GM19193 (cell line): ENCODE results near the gene KRTAP19-1.

Experiments used
- POLR2A ChIP-seq: IDR thresholded peaks from 4 replicates; pipeline ENCODE4 v1.6.1; 2011; ENCODE audit not compliant: insufficient read depth, insufficient read length; ENCODE audit errors: extremely low read depth

The KRTAP19-1 gene

DNA sequence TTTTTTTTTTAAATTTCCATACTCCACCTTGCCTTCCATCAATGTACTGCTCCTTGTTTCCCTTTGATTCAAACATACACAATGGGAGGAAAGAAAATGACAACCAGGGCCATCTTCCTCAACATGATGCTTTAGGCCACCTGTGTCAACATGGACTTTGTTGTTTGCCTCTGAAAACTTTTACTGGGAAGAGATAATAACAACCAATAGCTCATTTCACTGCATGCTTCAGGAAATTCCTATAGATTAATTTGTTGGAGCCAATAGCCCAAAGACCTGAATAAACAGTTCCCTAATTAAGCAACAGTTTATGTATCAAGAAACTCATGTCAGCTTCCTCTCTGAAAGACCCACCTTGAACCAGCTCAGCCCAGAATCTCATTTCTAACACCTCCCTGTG lies 36.9 kb downstream of the KRTAP19-1 start:
- no peak for TF ChIP-seq POLR2A

GRCh38 chr21:30439975-30440374 lies 40.2 kb downstream of the KRTAP19-1 start, which contains the start of gene KRTAP15-1:
TSS of gene KRTAP15-1 (plus strand) at chr21:30440275. CDS start at chr21:30440328, 53 bp downstream.
- TF ChIP-seq POLR2A: no peak

GRCh38 chr21:30437010-30437565 lies 43.1 kb downstream of the KRTAP19-1 start:
- TF ChIP-seq POLR2A: no peak

DNA sequence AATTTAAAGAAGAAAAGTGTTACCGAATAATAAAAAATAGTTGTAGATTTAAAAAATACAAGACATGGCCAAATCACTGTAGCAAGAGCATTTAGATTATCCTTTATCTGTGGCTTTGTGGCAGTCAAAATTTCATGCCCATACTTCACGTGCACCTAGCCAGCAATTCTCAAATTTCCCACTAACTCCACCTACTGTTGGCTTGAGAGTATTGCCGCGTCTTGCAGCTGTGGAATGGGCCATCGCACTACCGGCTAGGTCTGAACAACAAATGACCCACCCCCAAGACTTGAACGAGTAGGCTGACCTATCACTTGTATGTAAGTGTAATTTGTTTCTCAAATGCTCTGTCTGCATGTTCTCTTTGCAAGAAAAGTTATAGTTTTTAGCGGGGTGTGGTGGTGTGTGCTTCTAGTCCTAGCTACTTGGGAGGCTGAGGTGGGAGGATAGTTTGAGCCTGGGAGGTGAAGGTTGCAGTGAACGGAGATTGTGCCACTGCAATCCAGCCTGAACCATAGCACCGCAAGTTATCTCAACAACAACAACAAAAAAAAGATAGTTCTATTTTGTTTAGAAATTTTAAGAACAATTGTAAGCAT lies 46.0 kb downstream of the KRTAP19-1 start:
- TF ChIP-seq POLR2A: no peak

DNA sequence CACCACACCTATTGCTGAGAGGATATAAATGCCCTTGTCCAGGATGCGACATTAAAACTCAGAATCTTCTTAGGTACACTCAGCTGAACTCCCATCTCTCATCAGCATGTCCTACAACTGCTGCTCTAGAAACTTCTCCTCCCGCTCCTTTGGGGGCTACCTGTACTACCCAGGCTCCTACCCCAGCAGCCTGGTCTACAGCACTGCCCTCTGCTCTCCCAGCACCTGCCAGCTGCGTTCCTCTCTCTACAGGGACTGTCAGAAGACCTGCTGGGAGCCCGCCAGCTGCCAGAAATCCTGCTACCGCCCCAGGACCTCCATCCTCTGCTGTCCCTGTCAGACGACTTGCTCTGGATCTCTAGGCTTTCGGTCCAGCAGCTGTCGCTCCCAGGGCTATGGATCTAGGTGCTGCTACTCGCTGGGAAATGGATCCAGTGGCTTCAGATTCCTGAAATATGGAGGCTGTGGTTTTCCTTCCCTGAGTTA lies 50.0 kb downstream of the KRTAP19-1 start, which contains the start of gene KRTAP13-4:
KRTAP13-4 (plus strand) TSS at position 51 of the 486 bp plus-strand sequence; CDS start at position 107, 56 bp downstream.
- TF ChIP-seq POLR2A: no peak
